MM.1S (cell line): ENCODE results near the gene DCHS2.

ENCODE experiments used
- DNase-seq: peaks from one replicate; pipeline ENCODE4 v3.0.0-alpha.2; 2015
- H2AFZ ChIP-seq: fragments of 300-600 bp; sonication (generic); 2 replicates; pipeline ENCODE4 v1.6.0; 2016; ENCODE audit warnings: antibody characterized with exemption, low read length
- H3F3A ChIP-seq: fragments of 300-600 bp; sonication (generic); 2 replicates; pipeline ENCODE4 v1.6.1; 2016; ENCODE audit warnings: mild to moderate bottlenecking, antibody characterized with exemption, low read length, moderate library complexity, mixed read lengths; ENCODE audit not compliant: insufficient read depth
- H3K27ac ChIP-seq: fragments of 300-600 bp; sonication (generic); 2 replicates; pipeline ENCODE4 v1.5.1; 2016; ENCODE audit warnings: mild to moderate bottlenecking, low read length
- H3K27me3 ChIP-seq: fragments of 300-600 bp; sonication (generic); replicated peaks from 2 replicates; pipeline ENCODE4 v1.6.0; 2016; ENCODE audit warnings: low read length; ENCODE audit not compliant: insufficient read depth
- H3K36me3 ChIP-seq: fragments of 300-600 bp; sonication (generic); replicated peaks from 2 replicates; pipeline ENCODE4 v1.6.1; 2016; ENCODE audit warnings: mild to moderate bottlenecking, low read length, mixed read lengths; ENCODE audit not compliant: insufficient read depth
- H3K4me1 ChIP-seq: fragments of 300-600 bp; sonication (generic); 2 replicates; pipeline ENCODE4 v1.6.1; 2016; ENCODE audit warnings: low read length, mixed read lengths
- H3K4me2 ChIP-seq: fragments of 300-600 bp; sonication (generic); 2 replicates; pipeline ENCODE4 v1.6.0; 2016; ENCODE audit warnings: low read depth, low read length
- H3K4me3 ChIP-seq: fragments of 300-600 bp; sonication (generic); 2 replicates; pipeline ENCODE4 v1.5.1; 2016; ENCODE audit warnings: low read length, mixed read lengths
- H3K79me2 ChIP-seq: fragments of 300-600 bp; sonication (generic); 2 replicates; pipeline ENCODE4 v1.6.1; 2016; ENCODE audit warnings: mixed run types, low read length, mixed read lengths
- H3K9ac ChIP-seq: fragments of 300-600 bp; sonication (generic); 2 replicates; pipeline ENCODE4 v1.6.1; 2016; ENCODE audit warnings: low read length, mixed read lengths
- H3K9me2 ChIP-seq: fragments of 300-600 bp; sonication (generic); replicated peaks from 2 replicates; pipeline ENCODE4 v1.6.1; 2016; ENCODE audit warnings: mild to moderate bottlenecking, low read length, mixed read lengths; ENCODE audit not compliant: insufficient read depth
- H3K9me3 ChIP-seq: fragments of 300-600 bp; sonication (generic); replicated peaks from 2 replicates; pipeline ENCODE4 v1.6.1; 2016; ENCODE audit warnings: mild to moderate bottlenecking, low read length, mixed read lengths; ENCODE audit not compliant: insufficient read depth
- H4K20me1 ChIP-seq: fragments of 300-600 bp; sonication (generic); 2 replicates; pipeline ENCODE4 v1.6.1; 2016; ENCODE audit warnings: mild to moderate bottlenecking, low read length, moderate library complexity, mixed read lengths; ENCODE audit not compliant: insufficient read depth
- CTCF ChIP-seq: fragments of 300-600 bp; sonication (generic); IDR thresholded peaks from 2 replicates; pipeline ENCODE4 v1.5.1; 2016; ENCODE audit warnings: antibody characterized with exemption, low read length, mixed read lengths
- EZH2 ChIP-seq: fragments of 300-600 bp; sonication (generic); optimal IDR thresholded peaks from 2 replicates; pipeline ENCODE3; 2017; ENCODE audit warnings: low read depth, mild to moderate bottlenecking, antibody characterized with exemption, low read length, mixed read lengths
- EZH2phosphoT487 ChIP-seq: fragments of 300-600 bp; sonication (generic); IDR thresholded peaks from 2 replicates; pipeline ENCODE4 v1.6.1; 2018; ENCODE audit warnings: antibody characterized with exemption, low read length

The DCHS2 gene

DNA sequence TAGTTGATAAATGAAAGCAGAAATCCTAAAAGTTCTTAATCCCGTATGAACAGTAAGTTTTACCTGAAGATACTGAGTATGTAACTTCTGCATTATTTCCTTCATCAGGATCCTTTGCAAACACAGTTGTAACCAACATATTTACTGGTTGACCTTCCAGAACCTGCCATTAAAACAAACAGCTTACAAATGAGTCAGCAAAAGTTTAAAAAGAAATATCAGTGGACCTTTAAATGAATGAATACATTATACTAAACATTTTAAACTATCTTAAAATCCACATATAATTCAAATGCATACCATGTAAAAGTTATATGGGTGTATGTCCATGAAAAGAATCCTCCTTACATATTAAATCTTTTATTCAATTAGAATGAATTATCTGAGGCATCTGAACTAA lies 163.6 kb downstream of the DCHS2 start:
- H3K4me1 ChIP-seq = no peaks in the 10 kb centered on the region
- TF ChIP-seq CTCF = no peak
- TF ChIP-seq EZH2phosphoT487 = no peak
- TF ChIP-seq EZH2 = no peak
- no peak for DNase-seq
- H3K27me3 ChIP-seq = no peaks in the 10 kb centered on the region
- no peaks in the 10 kb centered on the region for H3K9me3 ChIP-seq
- H4K20me1 ChIP-seq = no peaks in the 10 kb centered on the region
- H3K9me2 ChIP-seq = no peaks in the 10 kb centered on the region
- H3K9ac ChIP-seq = no peak overlapping the region
- H3K27ac ChIP-seq = no peak overlapping the region
- H3K36me3 ChIP-seq = no peaks in the 10 kb centered on the region
- no peaks in the 10 kb centered on the region for H3F3A ChIP-seq
- no peak overlapping the region for H2AFZ ChIP-seq
- no peaks in the 10 kb centered on the region for H3K79me2 ChIP-seq
- no peak overlapping the region for H3K4me2 ChIP-seq
- H3K4me3 ChIP-seq = no peak overlapping the region

GRCh38 chr4:154320521-154320920 lies 171.1 kb downstream of the DCHS2 start:
- Histone ChIP-seq H3K4me3 (no peak overlapping the region), H3K9me2 (no peaks in the 10 kb centered on the region), H3K9ac (no peak overlapping the region), H3K27me3 (no peaks in the 10 kb centered on the region), H2AFZ (no peak overlapping the region), H4K20me1 (no peaks in the 10 kb centered on the region), H3K79me2 (no peaks in the 10 kb centered on the region), H3F3A (no peaks in the 10 kb centered on the region), H3K4me1 (no peaks in the 10 kb centered on the region), H3K27ac (no peak overlapping the region), H3K9me3 (no peaks in the 10 kb centered on the region), H3K36me3 (no peaks in the 10 kb centered on the region), H3K4me2 (no peak overlapping the region)
- DNase-seq = no peak
- no peak for TF ChIP-seq CTCF
- no peak for TF ChIP-seq EZH2phosphoT487
- TF ChIP-seq EZH2 = no peak

- Histone ChIP-seq H3K9me2 (no peaks in the 10 kb centered on the region), H3K27ac (no peak overlapping the region), H3K79me2 (no peaks in the 10 kb centered on the region), H3K4me3 (no peak overlapping the region), H3K27me3 (no peaks in the 10 kb centered on the region), H4K20me1 (no peaks in the 10 kb centered on the region), H3K9ac (no peak overlapping the region), H3K4me2 (no peak overlapping the region), H3K9me3 (no peaks in the 10 kb centered on the region), H2AFZ (no peak overlapping the region), H3F3A (no peaks in the 10 kb centered on the region), H3K36me3 (no peaks in the 10 kb centered on the region), H3K4me1 (no peaks in the 10 kb centered on the region)
- TF ChIP-seq EZH2 (no peak), EZH2phosphoT487 (no peak), CTCF (no peak)
- DNase-seq = no peak
These were observed 171.9 kb downstream of the DCHS2 start for GRCh38 chr4:154319736-154320135.
